Hepatocyte (in vitro differentiated cells): Measurements from ENCODE around the gene ZMIZ2. TPM values are rescaled to one million over a fixed set of nuclear protein-coding genes. Genes with fewer than 3 reads are reported as not detected.
"Not testable (repeated sequence)": the region's sequence is repeated elsewhere in the genome, so short reads cannot be mapped to it uniquely, and the experiment has no call there.

Experiments
- DNase-seq: peaks from one replicate; pipeline ENCODE4 v3.0.0-alpha.2; 2016; ENCODE audit warnings: low spot score
- H2AFZ ChIP-seq: fragments of 200-600 bp; sonication (generic); 2 replicates; pipeline ENCODE4 v1.6.0; 2016; ENCODE audit warnings: antibody characterized with exemption, mild to moderate bottlenecking
- H3K27ac ChIP-seq: fragments of 200-600 bp; sonication (generic); 2 replicates; pipeline ENCODE4 v1.5.1; 2016; ENCODE audit warnings: mild to moderate bottlenecking
- H3K27me3 ChIP-seq: fragments of 200-600 bp; sonication (generic); 2 replicates; pipeline ENCODE4 v1.6.1; 2016
- H3K36me3 ChIP-seq: fragments of 200-600 bp; sonication (generic); replicated peaks from 2 replicates; pipeline ENCODE4 v1.5.1; 2016; ENCODE audit warnings: low read depth; ENCODE audit not compliant: insufficient read depth
- H3K4me1 ChIP-seq: fragments of 200-600 bp; sonication (generic); 2 replicates; pipeline ENCODE4 v1.5.1; 2016; ENCODE audit warnings: mild to moderate bottlenecking, moderate library complexity; ENCODE audit not compliant: insufficient read depth
- H3K4me2 ChIP-seq: fragments of 200-600 bp; sonication (generic); 2 replicates; pipeline ENCODE4 v1.6.0; 2016
- H3K4me3 ChIP-seq: fragments of 200-600 bp; sonication (generic); 2 replicates; pipeline ENCODE4 v1.5.1; 2016; ENCODE audit warnings: mild to moderate bottlenecking
- H3K79me2 ChIP-seq: fragments of 200-600 bp; sonication (generic); 2 replicates; pipeline ENCODE4 v1.6.0; 2017; ENCODE audit warnings: mild to moderate bottlenecking
- H3K9me2 ChIP-seq: fragments of 200-600 bp; sonication (generic); replicated peaks from 2 replicates; pipeline ENCODE4 v1.6.0; 2017; ENCODE audit warnings: mild to moderate bottlenecking; ENCODE audit not compliant: insufficient read depth
- H3K9me3 ChIP-seq: fragments of 200-600 bp; sonication (generic); 2 replicates; pipeline ENCODE4 v1.5.1; 2016; ENCODE audit warnings: low read depth, mild to moderate bottlenecking
- H4K20me1 ChIP-seq: fragments of 200-600 bp; sonication (generic); 2 replicates; pipeline ENCODE4 v1.6.0; 2016; ENCODE audit warnings: mild to moderate bottlenecking; ENCODE audit not compliant: insufficient read depth, poor library complexity, severe bottlenecking
- CTCF ChIP-seq: fragments of 200-600 bp; sonication (generic); IDR thresholded peaks from 2 replicates; pipeline ENCODE4 v1.5.1; 2016; ENCODE audit warnings: antibody characterized with exemption, mild to moderate bottlenecking; ENCODE audit not compliant: poor library complexity
- EZH2 ChIP-seq: fragments of 200-600 bp; sonication (generic); IDR thresholded peaks from 2 replicates; pipeline ENCODE4 v1.6.1; 2016; ENCODE audit warnings: antibody characterized with exemption, mild to moderate bottlenecking, borderline replicate concordance
- EZH2phosphoT487 ChIP-seq: fragments of 200-600 bp; sonication (generic); IDR thresholded peaks from one replicate; pipeline ENCODE4 v1.6.1; 2018; ENCODE audit warnings: antibody characterized with exemption, mild to moderate bottlenecking, low read depth, moderate library complexity; ENCODE audit not compliant: unreplicated experiment, severe bottlenecking
- WGBS: methylation state at CpG from one replicate; pipeline ENCODE4 v1.1.6; 2016; ENCODE audit warnings: low lambda C conversion rate; ENCODE audit errors: missing lambda C conversion rate; 5-methylcytosine and 5-hydroxymethylcytosine counted together
- polyA plus RNA-seq: library from polyadenylated mRNA; unstranded; fragments of >200 nt; fragmentation: Nextera tagmentation; extraction: Ambion mirVana; gene quantifications from 2 replicates; pipeline ENCODE4 v1.2.1, GENCODE V29; 2016
- total RNA-seq: library from RNA; depleted of rRNA; stranded (reverse); fragments of >200 nt; gene quantifications from 2 replicates; pipeline ENCODE4 v1.2.3, GENCODE V29; 2014

The ZMIZ2 gene
- total and polyA plus RNA-seq, 2 experiments from 2014 or later = 10.5 to 37.0 TPM

- no peak for TF ChIP-seq EZH2
- no peak for TF ChIP-seq CTCF
- TF ChIP-seq EZH2phosphoT487 = no peak
Observed at GRCh38 chr7:44771358-44771757, 22.7 kb downstream of the ZMIZ2 start.

GRCh38 chr7:44772440-44772839 lies 23.8 kb downstream of the ZMIZ2 start:
- no peaks in the 10 kb centered on the region for H3K79me2 ChIP-seq
- TF ChIP-seq EZH2 (no peak), CTCF (no peak)
- DNase-seq = no peak
- no peak overlapping the region for H3K27ac ChIP-seq
- H3K9me2 ChIP-seq = no peaks in the 10 kb centered on the region
- H3K27me3 ChIP-seq = no peaks in the 10 kb centered on the region
- H4K20me1 ChIP-seq = no peaks in the 10 kb centered on the region
- H3K4me3 ChIP-seq = no peak overlapping the region
- peaks cover 25% of the 10 kb centered on the region for H3K4me1 ChIP-seq
- no peaks in the 10 kb centered on the region for H3K36me3 ChIP-seq
- H3K4me2 ChIP-seq = no peak overlapping the region
- WGBS = 71% methylated on average over 6 of the region's 6 CpGs
- no peaks in the 10 kb centered on the region for H3K9me3 ChIP-seq
- H2AFZ ChIP-seq = no peak overlapping the region

More at GRCh38 chr7:44771358-44771757, 22.7 kb downstream of the ZMIZ2 start:
- no peaks in the 10 kb centered on the region for H4K20me1 ChIP-seq
- H3K27ac ChIP-seq = no peak overlapping the region
- no peaks in the 10 kb centered on the region for H3K9me3 ChIP-seq
- H3K4me1 ChIP-seq = peaks cover 29% of the 10 kb centered on the region
- no peak for DNase-seq
- H3K4me2 ChIP-seq = no peak overlapping the region
- no peak overlapping the region for H3K4me3 ChIP-seq
- H3K27me3 ChIP-seq = no peaks in the 10 kb centered on the region
- WGBS = 62% methylated on average over 3 of the region's 3 CpGs
- H2AFZ ChIP-seq = no peak overlapping the region
- H3K79me2 ChIP-seq = no peaks in the 10 kb centered on the region
- no peaks in the 10 kb centered on the region for H3K9me2 ChIP-seq
- no peaks in the 10 kb centered on the region for H3K36me3 ChIP-seq

- DNase-seq = no peak
- no peaks in the 10 kb centered on the region for H4K20me1 ChIP-seq
- no peak for TF ChIP-seq EZH2phosphoT487
- TF ChIP-seq CTCF = no peak
- TF ChIP-seq EZH2 = no peak
- H2AFZ ChIP-seq = no peak overlapping the region
- H3K79me2 ChIP-seq = no peaks in the 10 kb centered on the region
- H3K4me1 ChIP-seq = peaks cover 21% of the 10 kb centered on the region
- H3K36me3 ChIP-seq = no peaks in the 10 kb centered on the region
- no peaks in the 10 kb centered on the region for H3K9me3 ChIP-seq
- no peaks in the 10 kb centered on the region for H3K9me2 ChIP-seq
- 76% methylated on average over 10 of the region's 10 CpGs for WGBS
- H3K27me3 ChIP-seq = no peaks in the 10 kb centered on the region
- H3K27ac ChIP-seq = no peak overlapping the region
- no peak overlapping the region for H3K4me2 ChIP-seq
- no peak overlapping the region for H3K4me3 ChIP-seq
Observed at GRCh38 chr7:44772867-44773266, 24.2 kb downstream of the ZMIZ2 start.

- DNase-seq, H3K27ac ChIP-seq, H2AFZ ChIP-seq, H3K36me3 ChIP-seq, H3K27me3 ChIP-seq, H3K9me3 ChIP-seq, H3K79me2 ChIP-seq, H3K4me2 ChIP-seq, H4K20me1 ChIP-seq, H3K4me3 ChIP-seq, H3K4me1 ChIP-seq, H3K9me2 ChIP-seq: not testable (repeated sequence)
- 80% methylated on average over 3 of the region's 3 CpGs for WGBS
Observed at GRCh38 chr7:44774486-44774885, 25.8 kb downstream of the ZMIZ2 start.
